Upper lobe of left lung (tissue), 6 donors: Measurements from ENCODE around the gene CEBPB. TPM values are rescaled to one million over a fixed set of nuclear protein-coding genes. Genes with fewer than 3 reads are reported as not detected.

Experiments used
- ATAC-seq, 2 donors: fragments of 200-7000 bp; cut with Tn5 transposase; one replicate each; pipeline ENCODE4 v1.9.1; 2022; ENCODE audit warnings: mild to moderate bottlenecking in 2 of 2, moderate library complexity in 2 of 2; ENCODE audit not compliant: low FRiP score in 2 of 2
- DNase-seq, 2 donors: peaks; one replicate each; pipeline ENCODE4 v3.0.0-alpha.2; 2019 to 2020
- H3K27ac ChIP-seq, 4 donors: fragments of 200-600 bp; sonication (generic); one replicate each; pipeline ENCODE4 v1.5.1; 2016 to 2019
- H3K27me3 ChIP-seq, 4 donors: fragments of 200-600 bp; sonication (generic); one replicate each; pipeline ENCODE4 v1.5.1; 2017 to 2019
- H3K36me3 ChIP-seq, 4 donors: fragments of 200-600 bp; sonication (generic); one replicate each; pipeline ENCODE4 v1.5.1; 2016 to 2019
- H3K4me1 ChIP-seq, 4 donors: fragments of 200-600 bp; sonication (generic); one replicate each; pipeline ENCODE4 v1.5.1; 2018 to 2019
- H3K4me3 ChIP-seq, 4 donors: fragments of 200-600 bp; sonication (generic); one replicate each; pipeline ENCODE4 v1.5.1; 2017 to 2019; ENCODE audit warnings: mild to moderate bottlenecking in 2 of 4, moderate library complexity in 1 of 4
- H3K9me3 ChIP-seq, 4 donors: fragments of 200-600 bp; sonication (generic); one replicate each; pipeline ENCODE4 v1.5.1; 2018 to 2019
- EP300 ChIP-seq, 4 donors: sonication (generic); formaldehyde crosslinking; IDR thresholded peaks; one replicate each; pipeline ENCODE4 v1.5.1; 2017; ENCODE audit warnings: antibody characterized with exemption in 4 of 4, control low read depth in 2 of 4
- POLR2A ChIP-seq, 4 donors: fragments of 450-650 bp; IDR thresholded peaks; one replicate each; pipeline ENCODE4 v1.5.1; 2016 to 2017; ENCODE audit warnings: antibody characterized with exemption in 4 of 4, mild to moderate bottlenecking in 2 of 4
- POLR2AphosphoS5 ChIP-seq, 2 donors: sonication (generic); formaldehyde crosslinking; IDR thresholded peaks; one replicate each; pipeline ENCODE4 v1.5.1; 2017; ENCODE audit warnings: antibody characterized with exemption in 2 of 2
- WGBS, 2 donors: methylation state at CpG; one replicate each; pipeline ENCODE4 v1.1.5; 2017 to 2018; 5-methylcytosine and 5-hydroxymethylcytosine counted together
- total RNA-seq, 6 donors: library from RNA; depleted of rRNA in 4 of 6; stranded (reverse); fragments of >200 nt in 4 of 6; gene quantifications; one replicate each; pipeline versions ENCODE4 v1.1.0 to v1.2.1, GENCODE V29; 2016 to 2021
- TF ChIP-seq, protein P1 (sequence below), 6 experiments: fragments of 450-650 bp in 4 of 6; fragments of 200-600 bp in 2 of 6; sonication (generic) in 2 of 6; IDR thresholded peaks; one replicate each; pipeline ENCODE4 v1.5.1; 2016 to 2019; ENCODE audit warnings: antibody characterized with exemption in 6 of 6
- donor health status: DM: no; HTN: no; CAD: no; lungs with moderate emphysema.
- donor health status: DM: no; HTN: yes; CAD: no; lungs with severe emphysema.

The CEBPB gene
- total RNA-seq, 6 donors from 2014 or later: 161 to 411 (median 292) TPM

DNA sequence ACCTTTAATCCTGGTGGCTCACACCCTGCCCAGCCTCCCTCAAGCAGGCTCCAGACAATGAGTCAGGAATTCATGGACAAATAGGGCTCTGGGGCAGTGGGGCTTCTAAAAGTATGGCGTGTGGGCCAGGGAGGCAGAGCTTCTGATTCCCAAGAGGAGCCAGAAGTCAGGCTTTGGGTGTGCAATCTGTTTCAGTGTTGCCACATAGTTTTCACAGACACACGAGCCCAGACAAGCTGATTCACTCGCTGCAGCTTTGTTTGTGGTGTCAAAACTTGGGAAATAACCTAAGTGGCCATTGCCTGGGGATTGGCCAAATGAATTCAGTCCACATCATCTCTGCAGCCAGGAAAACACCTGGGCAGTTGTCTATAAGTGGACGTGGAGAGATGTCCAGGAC lies 46.3 kb upstream of the CEBPB start:
- H3K4me3 ChIP-seq: no peak overlapping the region
- no peaks in the 10 kb centered on the region for H3K27me3 ChIP-seq
- peak overlapping the region; percentile 29 to 98 (median 76) for H3K27ac ChIP-seq
- ATAC-seq (peak in 1 of 2 donors; percentile 86), DNase-seq (peak in 1 of 2 donors; percentile 76)
- TF ChIP-seq POLR2A (IDR thresholded peaks at IDR 0.05) (no peak), POLR2AphosphoS5 (IDR thresholded peaks at IDR 0.05) (peak; percentile 53 to 64)
- no peaks in the 10 kb centered on the region for H3K9me3 ChIP-seq
- H3K36me3 ChIP-seq: peaks cover 6 to 47% (median 33%) of the 10 kb centered on the region in 4 donors
- H3K4me1 ChIP-seq: peaks cover 74 to 99% (median 83%) of the 10 kb centered on the region in 4 donors
- 36 to 69% methylated on average over 4 of the region's 4 CpGs for WGBS, 2 donors

DNA sequence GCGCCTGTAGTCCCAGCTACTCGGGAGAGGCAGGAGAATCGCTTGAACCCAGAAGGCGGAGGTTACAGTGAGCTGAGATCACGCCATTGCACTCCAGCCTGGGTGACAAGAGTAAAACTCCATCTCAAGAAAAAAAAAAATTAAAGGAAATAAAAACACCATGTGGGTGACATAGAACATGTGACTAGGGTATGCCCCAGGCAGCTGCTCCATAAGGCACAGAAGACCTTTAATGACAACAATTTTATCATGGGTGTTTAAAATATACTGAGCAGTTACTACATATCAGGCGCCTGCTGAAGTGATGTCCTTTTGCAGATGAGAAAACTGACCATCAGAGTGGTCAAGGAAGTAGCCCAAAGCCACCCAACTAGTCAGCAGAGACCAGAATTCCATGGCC lies 45.1 kb upstream of the CEBPB start:
- peak overlapping the region; percentile 79 to 98 (median 88) for H3K27ac ChIP-seq
- no peak for TF ChIP-seq EP300 (IDR thresholded peaks at IDR 0.05)
- TF ChIP-seq POLR2A (IDR thresholded peaks at IDR 0.05): no peak
- TF ChIP-seq, protein P1, sequence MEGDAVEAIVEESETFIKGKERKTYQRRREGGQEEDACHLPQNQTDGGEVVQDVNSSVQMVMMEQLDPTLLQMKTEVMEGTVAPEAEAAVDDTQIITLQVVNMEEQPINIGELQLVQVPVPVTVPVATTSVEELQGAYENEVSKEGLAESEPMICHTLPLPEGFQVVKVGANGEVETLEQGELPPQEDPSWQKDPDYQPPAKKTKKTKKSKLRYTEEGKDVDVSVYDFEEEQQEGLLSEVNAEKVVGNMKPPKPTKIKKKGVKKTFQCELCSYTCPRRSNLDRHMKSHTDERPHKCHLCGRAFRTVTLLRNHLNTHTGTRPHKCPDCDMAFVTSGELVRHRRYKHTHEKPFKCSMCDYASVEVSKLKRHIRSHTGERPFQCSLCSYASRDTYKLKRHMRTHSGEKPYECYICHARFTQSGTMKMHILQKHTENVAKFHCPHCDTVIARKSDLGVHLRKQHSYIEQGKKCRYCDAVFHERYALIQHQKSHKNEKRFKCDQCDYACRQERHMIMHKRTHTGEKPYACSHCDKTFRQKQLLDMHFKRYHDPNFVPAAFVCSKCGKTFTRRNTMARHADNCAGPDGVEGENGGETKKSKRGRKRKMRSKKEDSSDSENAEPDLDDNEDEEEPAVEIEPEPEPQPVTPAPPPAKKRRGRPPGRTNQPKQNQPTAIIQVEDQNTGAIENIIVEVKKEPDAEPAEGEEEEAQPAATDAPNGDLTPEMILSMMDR (IDR thresholded peaks at IDR 0.05): no peak
- TF ChIP-seq POLR2AphosphoS5 (IDR thresholded peaks at IDR 0.05): no peak

DNA sequence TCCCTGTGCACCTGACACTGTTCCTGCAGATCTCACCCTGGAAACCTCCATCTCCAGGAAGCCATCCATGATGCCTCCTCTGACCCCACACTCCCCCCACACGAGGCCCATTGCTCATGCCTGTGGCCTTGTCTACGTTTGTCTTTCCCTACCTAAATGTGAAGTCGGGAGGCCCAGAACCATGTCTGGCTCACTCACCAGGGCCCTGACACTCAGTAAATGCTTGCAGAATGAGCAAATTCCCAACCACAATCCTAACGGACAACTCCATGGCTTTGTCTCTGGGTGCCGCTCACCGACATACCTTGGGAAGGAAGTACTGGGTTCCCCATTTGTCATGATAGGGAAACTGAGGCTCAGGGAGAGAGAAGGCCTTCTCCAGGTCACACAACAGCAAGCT lies 44.4 kb upstream of the CEBPB start:
- TF ChIP-seq EP300 (IDR thresholded peaks at IDR 0.05) (no peak), POLR2AphosphoS5 (IDR thresholded peaks at IDR 0.05) (no peak), POLR2A (IDR thresholded peaks at IDR 0.05) (no peak)
- TF ChIP-seq, protein P1 (IDR thresholded peaks at IDR 0.05): no peak
- Histone ChIP-seq H3K36me3 (peaks cover 6 to 31% (median 25%) of the 10 kb centered on the region in 4 donors), H3K4me3 (no peak overlapping the region), H3K27ac (peak overlapping the region; percentile 79 to 98 (median 88)), H3K4me1 (peaks cover 82 to 100% (median 90%) of the 10 kb centered on the region in 4 donors), H3K9me3 (no peaks in the 10 kb centered on the region), H3K27me3 (no peaks in the 10 kb centered on the region)
- no peak for ATAC-seq
- DNase-seq: no peak
- WGBS, 2 donors: 76 to 83% methylated on average over 6 of the region's 6 CpGs

More for the DNA sequence above, 45.1 kb upstream of the CEBPB start:
- ATAC-seq: no peak
- DNase-seq: no peak
- peaks cover 79 to 100% (median 90%) of the 10 kb centered on the region in 4 donors for H3K4me1 ChIP-seq
- no peaks in the 10 kb centered on the region for H3K27me3 ChIP-seq
- no peaks in the 10 kb centered on the region for H3K9me3 ChIP-seq
- WGBS, 2 donors: 89 to 90% methylated on average over 6 of the region's 6 CpGs
- H3K36me3 ChIP-seq: peaks cover 6 to 37% (median 29%) of the 10 kb centered on the region in 4 donors
- no peak overlapping the region for H3K4me3 ChIP-seq

DNA sequence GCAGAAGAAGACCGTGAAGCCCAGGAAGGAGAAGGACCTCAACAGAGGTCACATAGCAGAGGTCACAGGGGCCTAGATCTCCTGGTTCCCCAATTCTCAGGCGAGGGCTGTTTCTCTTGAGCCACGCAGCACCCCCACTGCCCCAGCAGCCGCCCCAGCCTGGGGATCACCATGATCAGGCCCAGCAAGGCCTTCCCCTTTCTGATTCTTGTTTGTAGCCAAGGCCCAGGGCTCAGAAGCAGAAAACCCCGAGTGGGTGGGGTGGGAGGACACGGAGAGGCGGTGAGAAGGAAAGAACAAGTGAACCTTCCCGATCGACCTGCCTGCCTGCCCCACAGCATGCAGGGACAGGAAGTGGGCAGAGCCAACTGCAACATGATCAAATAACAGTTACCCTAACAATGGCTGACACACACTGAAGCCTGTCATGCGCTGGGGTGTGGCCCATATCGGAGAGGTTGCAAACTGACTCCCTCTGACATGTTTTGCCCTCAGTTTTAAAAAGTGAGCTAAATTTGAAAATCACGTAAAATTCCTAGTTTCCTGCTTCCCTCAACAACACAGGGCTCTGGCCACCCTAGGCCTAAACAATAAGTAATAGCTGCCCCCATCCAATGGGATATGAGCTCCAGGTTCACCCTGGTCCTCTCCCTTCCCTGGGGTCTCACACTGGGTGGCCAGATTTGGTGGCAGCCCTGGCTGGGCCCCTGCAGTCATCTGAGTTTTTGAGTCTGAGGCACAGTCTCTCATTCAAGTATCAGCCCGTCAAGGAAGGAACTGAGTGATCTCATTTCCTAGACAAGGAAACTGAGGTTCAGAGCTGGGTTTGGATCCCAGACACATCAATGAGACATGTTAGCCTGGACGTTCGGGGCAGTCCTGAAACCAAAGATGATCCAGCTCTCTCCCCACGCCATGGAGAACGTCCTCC lies 43.6 kb upstream of the CEBPB start:
- Histone ChIP-seq H3K4me1 (peaks cover 90 to 100% (median 92%) of the 10 kb centered on the region in 4 donors), H3K36me3 (peaks cover 6 to 25% (median 18%) of the 10 kb centered on the region in 4 donors), H3K27me3 (no peaks in the 10 kb centered on the region), H3K4me3 (no peak overlapping the region), H3K27ac (peak overlapping the region; percentile 79 to 98 (median 88)), H3K9me3 (no peaks in the 10 kb centered on the region)
- TF ChIP-seq EP300 (IDR thresholded peaks at IDR 0.05) (peak in 1 of 4 donors; percentile 53), POLR2A (IDR thresholded peaks at IDR 0.05) (peak in 1 of 4 donors; percentile 44), POLR2AphosphoS5 (IDR thresholded peaks at IDR 0.05) (peak; percentile 44 to 78)
- TF ChIP-seq, protein P1 (IDR thresholded peaks at IDR 0.05): no peak
- ATAC-seq: peak in 1 of 2 donors; percentile 52
- peak; percentile 63 to 82 for DNase-seq
- WGBS, 2 donors: 41 to 42% methylated on average over 14 to 17 of the region's 17 CpGs
